Natural killer cell (primary cell): ENCODE measurements around the gene NID1. TPM values are rescaled to one million over a fixed set of nuclear protein-coding genes. Genes with fewer than 3 reads are reported as not detected.

ENCODE experiments used
- total RNA-seq, 4 donors: library from RNA; stranded (reverse); fragments of 120-200 nt in 1 of 4; gene quantifications; one replicate each; pipeline versions ENCODE4 v1.2.3 to v1.2.4, GENCODE V29; 2013 to 2022

NID1 gene
- total RNA-seq, 3 donors from 2014 or later (not counting 1 experiment from before 2014, with no cell fraction given) = 0.32 to 0.92 (median 0.85) TPM

Other genes with a start within 250 kb of the NID1 start
- 100 to 1,000 TPM in 1 of 3 donors, 10 to 100 TPM in 2; 89.9 to 115 (median 93.6) TPM for gene LYST, start 198.2 kb downstream of the NID1 start, total RNA-seq
- gene GPR137B, start 77.4 kb upstream of the NID1 start, total RNA-seq = 10 to 100 TPM; 13.3 to 13.8 (median 13.5) TPM
- 10 to 100 TPM; 14.7 to 17.8 (median 16.5) TPM for gene ERO1B, start 216.9 kb upstream of the NID1 start, total RNA-seq